GM23338 (cell line): ENCODE data around the gene EMILIN3. TPM values are rescaled to one million over a fixed set of nuclear protein-coding genes. Genes with fewer than 3 reads are reported as not detected.

Experiments used
- ATAC-seq: fragments of 200-7000 bp; cut with Tn5 transposase; 3 replicates; pipeline ENCODE4 v1.9.1; 2020
- DNase-seq: peaks from one replicate; pipeline ENCODE4 v3.0.0-alpha.2; 2015; ENCODE audit warnings: low spot score
- H2AFZ ChIP-seq: fragments of 200-600 bp; sonication (generic); 2 replicates; pipeline ENCODE4 v1.8.0; 2016; ENCODE audit warnings: antibody characterized with exemption, mild to moderate bottlenecking, moderate library complexity
- H3F3A ChIP-seq: fragments of 200-600 bp; sonication (generic); replicated peaks from 2 replicates; pipeline ENCODE4 v1.8.0; 2017; ENCODE audit warnings: antibody characterized with exemption, mixed run types, low read depth
- H3K27ac ChIP-seq: fragments of 200-600 bp; sonication (generic); 2 replicates; pipeline ENCODE4 v1.6.1; 2016; ENCODE audit warnings: low read depth
- H3K27me3 ChIP-seq: fragments of 200-600 bp; sonication (generic); 2 replicates; pipeline ENCODE4 v1.8.0; 2016; ENCODE audit warnings: mild to moderate bottlenecking, mixed run types, moderate library complexity; ENCODE audit not compliant: insufficient read depth
- H3K36me3 ChIP-seq: fragments of 200-600 bp; sonication (generic); 2 replicates; pipeline ENCODE4 v1.8.0; 2016; ENCODE audit warnings: mild to moderate bottlenecking; ENCODE audit not compliant: insufficient read depth
- H3K4me1 ChIP-seq: fragments of 200-600 bp; sonication (generic); 2 replicates; pipeline ENCODE4 v1.8.0; 2016; ENCODE audit warnings: mild to moderate bottlenecking, moderate library complexity; ENCODE audit not compliant: insufficient read depth
- H3K4me2 ChIP-seq: fragments of 200-600 bp; sonication (generic); 2 replicates; pipeline ENCODE4 v1.7.1; 2017; ENCODE audit warnings: mixed run types
- H3K4me3 ChIP-seq: fragments of 200-600 bp; sonication (generic); 2 replicates; pipeline ENCODE4 v1.6.1; 2016; ENCODE audit warnings: mixed run types
- H3K79me2 ChIP-seq: fragments of 200-600 bp; sonication (generic); replicated peaks from 2 replicates; pipeline ENCODE4 v1.8.0; 2017; ENCODE audit warnings: mild to moderate bottlenecking; ENCODE audit not compliant: insufficient read depth
- H3K9me2 ChIP-seq: fragments of 200-600 bp; sonication (generic); 2 replicates; pipeline ENCODE4 v1.8.0; 2017; ENCODE audit not compliant: insufficient read depth
- H4K20me1 ChIP-seq: fragments of 200-600 bp; sonication (generic); replicated peaks from 2 replicates; pipeline ENCODE4 v1.8.0; 2017; ENCODE audit warnings: mild to moderate bottlenecking; ENCODE audit not compliant: insufficient read depth
- H3K27ac Mint-ChIP-seq: 2 replicates; pipeline ENCODE4 v1.8.0; 2020; ENCODE audit warnings: inconsistent platforms, mild to moderate bottlenecking, moderate library complexity, mixed read lengths
- H3K27me3 Mint-ChIP-seq: 3 replicates; pipeline ENCODE4 v1.8.0; 2022; ENCODE audit warnings: low read depth, mild to moderate bottlenecking, moderate library complexity, mixed read lengths, inconsistent platforms; ENCODE audit not compliant: insufficient read depth, poor library complexity
- H3K36me3 Mint-ChIP-seq: 3 replicates; pipeline ENCODE4 v1.8.0; 2021; ENCODE audit warnings: low read depth, mild to moderate bottlenecking, inconsistent platforms, moderate library complexity, mixed read lengths
- H3K4me1 Mint-ChIP-seq: 3 replicates; pipeline ENCODE4 v1.8.0; 2020; ENCODE audit warnings: mild to moderate bottlenecking, inconsistent platforms, mixed read lengths
- H3K4me3 Mint-ChIP-seq: 3 replicates; pipeline ENCODE4 v1.8.0; 2021; ENCODE audit warnings: moderate library complexity, mild to moderate bottlenecking, inconsistent platforms, mixed read lengths
- H3K9me3 Mint-ChIP-seq: 3 replicates; pipeline ENCODE4 v1.8.0; 2020; ENCODE audit warnings: moderate library complexity, mild to moderate bottlenecking, inconsistent platforms, mixed read lengths
- CREB1 ChIP-seq: fragments of 250-450 bp; sonication (Bioruptor Pico); IDR thresholded peaks from 2 replicates; pipeline ENCODE4 v1.5.0; 2020; ENCODE audit warnings: low read depth, mild to moderate bottlenecking, moderate library complexity
- EZH2 ChIP-seq: fragments of 200-600 bp; sonication (generic); IDR thresholded peaks from one replicate; pipeline ENCODE4 v1.8.0; 2017; ENCODE audit warnings: antibody characterized with exemption, mild to moderate bottlenecking, low read depth; ENCODE audit not compliant: unreplicated experiment
- EZH2phosphoT487 ChIP-seq: fragments of 200-600 bp; sonication (generic); IDR thresholded peaks from one replicate; pipeline ENCODE4 v1.8.1; 2018; ENCODE audit warnings: antibody characterized with exemption; ENCODE audit not compliant: unreplicated experiment
- JUNB ChIP-seq: IDR thresholded peaks from one replicate; pipeline ENCODE4 v1.6.1; 2016; ENCODE audit warnings: antibody characterized with exemption; ENCODE audit not compliant: unreplicated experiment
- NANOG ChIP-seq: IDR thresholded peaks from 2 replicates; pipeline ENCODE4 v1.6.1; 2016; ENCODE audit warnings: antibody characterized with exemption, borderline replicate concordance
- POLR2AphosphoS5 ChIP-seq: IDR thresholded peaks from 2 replicates; pipeline ENCODE4 v1.6.1; 2016; ENCODE audit warnings: antibody characterized with exemption, low read depth
- STAT1 ChIP-seq: IDR thresholded peaks from one replicate; pipeline ENCODE4 v1.6.1; 2016; ENCODE audit warnings: antibody characterized with exemption; ENCODE audit not compliant: unreplicated experiment
- ZNF114 ChIP-seq: fragments of 250-450 bp; sonication (Bioruptor Pico); IDR thresholded peaks from 2 replicates; pipeline ENCODE4 v1.5.0; 2020; ENCODE audit warnings: mild to moderate bottlenecking, moderate library complexity
- ZNF331 ChIP-seq: fragments of 250-450 bp; sonication (Bioruptor Pico); IDR thresholded peaks from 2 replicates; pipeline ENCODE4 v1.5.0; 2020; ENCODE audit warnings: low read depth, mild to moderate bottlenecking, moderate library complexity
- polyA plus RNA-seq: library from polyadenylated mRNA; unstranded; fragments of >200 nt; fragmentation: Nextera tagmentation; extraction: Ambion mirVana; gene quantifications from 2 replicates; pipeline ENCODE4 v1.2.1, GENCODE V29; 2016
- total RNA-seq: library from RNA; depleted of rRNA; stranded (reverse); fragments of >200 nt; shearing (Covaris generic); gene quantifications from 2 replicates; pipeline ENCODE4 v1.2.3, GENCODE V29; 2014
- TF ChIP-seq, protein P1 (sequence below): IDR thresholded peaks from 2 replicates; pipeline ENCODE4 v1.6.1; 2016; ENCODE audit warnings: antibody characterized with exemption
- TF ChIP-seq, protein P2 (sequence below), 2 experiments: fragments of 200-600 bp in 1 of 2; sonication (generic) in 1 of 2; conservative IDR thresholded peaks; 2 replicates each; pipeline versions ENCODE4 v1.5.1 to v1.6.1; 2016 to 2017; ENCODE audit warnings: antibody characterized with exemption in 2 of 2, low read depth in 2 of 2, mild to moderate bottlenecking in 2 of 2, moderate library complexity in 1 of 2
- TF ChIP-seq, protein P3 (sequence below): fragments of 250-450 bp; sonication (Bioruptor Pico); IDR thresholded peaks from 2 replicates; pipeline ENCODE4 v1.5.0; 2020; ENCODE audit warnings: mild to moderate bottlenecking, moderate library complexity
- TF ChIP-seq, protein P4 (sequence below): IDR thresholded peaks from one replicate; pipeline ENCODE4 v1.6.1; 2018; ENCODE audit warnings: antibody characterized with exemption; ENCODE audit not compliant: unreplicated experiment

EMILIN3 gene
- total and polyA plus RNA-seq, 2 experiments from 2014 or later, result 0.53 to 6.6 TPM

DNA sequence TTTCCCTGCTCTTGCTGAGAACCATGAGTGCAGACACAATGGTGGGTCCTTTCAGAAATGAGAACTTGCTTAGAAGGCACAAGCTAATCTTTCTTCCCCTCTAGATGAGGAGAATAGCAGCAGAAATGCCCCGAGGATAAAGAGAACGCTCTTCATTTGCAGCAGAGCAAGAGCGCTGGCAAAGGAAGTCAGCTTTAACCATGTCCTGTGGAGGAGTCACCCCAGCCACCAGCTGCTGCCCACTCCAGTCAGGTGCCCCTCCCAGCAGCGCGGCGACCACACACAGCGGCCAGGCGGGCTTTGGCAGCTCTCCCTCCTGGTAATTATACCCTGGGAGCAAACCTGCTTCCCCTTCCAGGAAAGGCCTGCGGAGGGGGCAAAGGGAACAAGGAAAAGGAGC is 42.4 kb upstream of the EMILIN3 start:
- Histone ChIP-seq H3K27ac (no peak overlapping the region), H3K4me3 (no peak overlapping the region), H4K20me1 (peaks cover 6% of the 10 kb centered on the region; the same call in 1 of the 2 replicates), H3K9me2 (no peaks in the 10 kb centered on the region), H3K79me2 (no peaks in the 10 kb centered on the region), H3K4me2 (no peak overlapping the region), H3K4me1 (no peaks in the 10 kb centered on the region), H3K27me3 (no peaks in the 10 kb centered on the region), H3F3A (no peaks in the 10 kb centered on the region), H2AFZ (no peak overlapping the region), H3K36me3 (peaks cover 33% of the 10 kb centered on the region)
- no peak for ATAC-seq
- no peak for DNase-seq
- Mint-ChIP-seq H3K9me3 (no peaks in the 10 kb centered on the region; the same call in 2 of the 3 replicates), H3K27me3 (no peaks in the 10 kb centered on the region), H3K36me3 (peaks cover 71% of the 10 kb centered on the region), H3K4me3 (no peak overlapping the region), H3K4me1 (no peaks in the 10 kb centered on the region), H3K27ac (no peak overlapping the region)
- TF ChIP-seq ZNF114 (no peak), CREB1 (CRISPR knock-in tag) (no peak), NANOG (no peak), ZNF331 (CRISPR knock-in tag) (no peak), STAT1 (no peak), EZH2 (no peak), JUNB (no peak), POLR2AphosphoS5 (no peak), EZH2phosphoT487 (no peak)
- TF ChIP-seq, protein P1, sequence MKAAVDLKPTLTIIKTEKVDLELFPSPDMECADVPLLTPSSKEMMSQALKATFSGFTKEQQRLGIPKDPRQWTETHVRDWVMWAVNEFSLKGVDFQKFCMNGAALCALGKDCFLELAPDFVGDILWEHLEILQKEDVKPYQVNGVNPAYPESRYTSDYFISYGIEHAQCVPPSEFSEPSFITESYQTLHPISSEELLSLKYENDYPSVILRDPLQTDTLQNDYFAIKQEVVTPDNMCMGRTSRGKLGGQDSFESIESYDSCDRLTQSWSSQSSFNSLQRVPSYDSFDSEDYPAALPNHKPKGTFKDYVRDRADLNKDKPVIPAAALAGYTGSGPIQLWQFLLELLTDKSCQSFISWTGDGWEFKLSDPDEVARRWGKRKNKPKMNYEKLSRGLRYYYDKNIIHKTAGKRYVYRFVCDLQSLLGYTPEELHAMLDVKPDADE, result no peak
- TF ChIP-seq, protein P2, sequence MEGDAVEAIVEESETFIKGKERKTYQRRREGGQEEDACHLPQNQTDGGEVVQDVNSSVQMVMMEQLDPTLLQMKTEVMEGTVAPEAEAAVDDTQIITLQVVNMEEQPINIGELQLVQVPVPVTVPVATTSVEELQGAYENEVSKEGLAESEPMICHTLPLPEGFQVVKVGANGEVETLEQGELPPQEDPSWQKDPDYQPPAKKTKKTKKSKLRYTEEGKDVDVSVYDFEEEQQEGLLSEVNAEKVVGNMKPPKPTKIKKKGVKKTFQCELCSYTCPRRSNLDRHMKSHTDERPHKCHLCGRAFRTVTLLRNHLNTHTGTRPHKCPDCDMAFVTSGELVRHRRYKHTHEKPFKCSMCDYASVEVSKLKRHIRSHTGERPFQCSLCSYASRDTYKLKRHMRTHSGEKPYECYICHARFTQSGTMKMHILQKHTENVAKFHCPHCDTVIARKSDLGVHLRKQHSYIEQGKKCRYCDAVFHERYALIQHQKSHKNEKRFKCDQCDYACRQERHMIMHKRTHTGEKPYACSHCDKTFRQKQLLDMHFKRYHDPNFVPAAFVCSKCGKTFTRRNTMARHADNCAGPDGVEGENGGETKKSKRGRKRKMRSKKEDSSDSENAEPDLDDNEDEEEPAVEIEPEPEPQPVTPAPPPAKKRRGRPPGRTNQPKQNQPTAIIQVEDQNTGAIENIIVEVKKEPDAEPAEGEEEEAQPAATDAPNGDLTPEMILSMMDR (conservative IDR thresholded peaks at IDR 0.05; ENCODE audit: low read depth in 2 of 2), result no peak
- TF ChIP-seq, protein P3, sequence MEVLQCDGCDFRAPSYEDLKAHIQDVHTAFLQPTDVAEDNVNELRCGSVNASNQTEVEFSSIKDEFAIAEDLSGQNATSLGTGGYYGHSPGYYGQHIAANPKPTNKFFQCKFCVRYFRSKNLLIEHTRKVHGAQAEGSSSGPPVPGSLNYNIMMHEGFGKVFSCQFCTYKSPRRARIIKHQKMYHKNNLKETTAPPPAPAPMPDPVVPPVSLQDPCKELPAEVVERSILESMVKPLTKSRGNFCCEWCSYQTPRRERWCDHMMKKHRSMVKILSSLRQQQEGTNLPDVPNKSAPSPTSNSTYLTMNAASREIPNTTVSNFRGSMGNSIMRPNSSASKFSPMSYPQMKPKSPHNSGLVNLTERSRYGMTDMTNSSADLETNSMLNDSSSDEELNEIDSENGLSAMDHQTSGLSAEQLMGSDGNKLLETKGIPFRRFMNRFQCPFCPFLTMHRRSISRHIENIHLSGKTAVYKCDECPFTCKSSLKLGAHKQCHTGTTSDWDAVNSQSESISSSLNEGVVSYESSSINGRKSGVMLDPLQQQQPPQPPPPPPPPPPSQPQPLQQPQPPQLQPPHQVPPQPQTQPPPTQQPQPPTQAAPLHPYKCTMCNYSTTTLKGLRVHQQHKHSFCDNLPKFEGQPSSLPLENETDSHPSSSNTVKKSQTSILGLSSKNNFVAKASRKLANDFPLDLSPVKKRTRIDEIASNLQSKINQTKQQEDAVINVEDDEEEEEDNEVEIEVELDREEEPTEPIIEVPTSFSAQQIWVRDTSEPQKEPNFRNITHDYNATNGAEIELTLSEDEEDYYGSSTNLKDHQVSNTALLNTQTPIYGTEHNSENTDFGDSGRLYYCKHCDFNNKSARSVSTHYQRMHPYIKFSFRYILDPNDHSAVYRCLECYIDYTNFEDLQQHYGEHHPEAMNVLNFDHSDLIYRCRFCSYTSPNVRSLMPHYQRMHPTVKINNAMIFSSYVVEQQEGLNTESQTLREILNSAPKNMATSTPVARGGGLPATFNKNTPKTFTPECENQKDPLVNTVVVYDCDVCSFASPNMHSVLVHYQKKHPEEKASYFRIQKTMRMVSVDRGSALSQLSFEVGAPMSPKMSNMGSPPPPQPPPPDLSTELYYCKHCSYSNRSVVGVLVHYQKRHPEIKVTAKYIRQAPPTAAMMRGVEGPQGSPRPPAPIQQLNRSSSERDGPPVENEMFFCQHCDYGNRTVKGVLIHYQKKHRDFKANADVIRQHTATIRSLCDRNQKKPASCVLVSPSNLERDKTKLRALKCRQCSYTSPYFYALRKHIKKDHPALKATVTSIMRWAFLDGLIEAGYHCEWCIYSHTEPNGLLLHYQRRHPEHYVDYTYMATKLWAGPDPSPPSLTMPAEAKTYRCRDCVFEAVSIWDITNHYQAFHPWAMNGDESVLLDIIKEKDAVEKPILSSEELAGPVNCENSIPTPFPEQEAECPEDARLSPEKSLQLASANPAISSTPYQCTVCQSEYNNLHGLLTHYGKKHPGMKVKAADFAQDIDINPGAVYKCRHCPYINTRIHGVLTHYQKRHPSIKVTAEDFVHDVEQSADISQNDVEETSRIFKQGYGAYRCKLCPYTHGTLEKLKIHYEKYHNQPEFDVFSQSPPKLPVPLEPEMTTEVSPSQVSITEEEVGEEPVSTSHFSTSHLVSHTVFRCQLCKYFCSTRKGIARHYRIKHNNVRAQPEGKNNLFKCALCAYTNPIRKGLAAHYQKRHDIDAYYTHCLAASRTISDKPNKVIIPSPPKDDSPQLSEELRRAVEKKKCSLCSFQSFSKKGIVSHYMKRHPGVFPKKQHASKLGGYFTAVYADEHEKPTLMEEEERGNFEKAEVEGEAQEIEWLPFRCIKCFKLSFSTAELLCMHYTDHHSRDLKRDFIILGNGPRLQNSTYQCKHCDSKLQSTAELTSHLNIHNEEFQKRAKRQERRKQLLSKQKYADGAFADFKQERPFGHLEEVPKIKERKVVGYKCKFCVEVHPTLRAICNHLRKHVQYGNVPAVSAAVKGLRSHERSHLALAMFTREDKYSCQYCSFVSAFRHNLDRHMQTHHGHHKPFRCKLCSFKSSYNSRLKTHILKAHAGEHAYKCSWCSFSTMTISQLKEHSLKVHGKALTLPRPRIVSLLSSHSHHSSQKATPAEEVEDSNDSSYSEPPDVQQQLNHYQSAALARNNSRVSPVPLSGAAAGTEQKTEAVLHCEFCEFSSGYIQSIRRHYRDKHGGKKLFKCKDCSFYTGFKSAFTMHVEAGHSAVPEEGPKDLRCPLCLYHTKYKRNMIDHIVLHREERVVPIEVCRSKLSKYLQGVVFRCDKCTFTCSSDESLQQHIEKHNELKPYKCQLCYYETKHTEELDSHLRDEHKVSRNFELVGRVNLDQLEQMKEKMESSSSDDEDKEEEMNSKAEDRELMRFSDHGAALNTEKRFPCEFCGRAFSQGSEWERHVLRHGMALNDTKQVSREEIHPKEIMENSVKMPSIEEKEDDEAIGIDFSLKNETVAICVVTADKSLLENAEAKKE, result no peak
- TF ChIP-seq, protein P4, sequence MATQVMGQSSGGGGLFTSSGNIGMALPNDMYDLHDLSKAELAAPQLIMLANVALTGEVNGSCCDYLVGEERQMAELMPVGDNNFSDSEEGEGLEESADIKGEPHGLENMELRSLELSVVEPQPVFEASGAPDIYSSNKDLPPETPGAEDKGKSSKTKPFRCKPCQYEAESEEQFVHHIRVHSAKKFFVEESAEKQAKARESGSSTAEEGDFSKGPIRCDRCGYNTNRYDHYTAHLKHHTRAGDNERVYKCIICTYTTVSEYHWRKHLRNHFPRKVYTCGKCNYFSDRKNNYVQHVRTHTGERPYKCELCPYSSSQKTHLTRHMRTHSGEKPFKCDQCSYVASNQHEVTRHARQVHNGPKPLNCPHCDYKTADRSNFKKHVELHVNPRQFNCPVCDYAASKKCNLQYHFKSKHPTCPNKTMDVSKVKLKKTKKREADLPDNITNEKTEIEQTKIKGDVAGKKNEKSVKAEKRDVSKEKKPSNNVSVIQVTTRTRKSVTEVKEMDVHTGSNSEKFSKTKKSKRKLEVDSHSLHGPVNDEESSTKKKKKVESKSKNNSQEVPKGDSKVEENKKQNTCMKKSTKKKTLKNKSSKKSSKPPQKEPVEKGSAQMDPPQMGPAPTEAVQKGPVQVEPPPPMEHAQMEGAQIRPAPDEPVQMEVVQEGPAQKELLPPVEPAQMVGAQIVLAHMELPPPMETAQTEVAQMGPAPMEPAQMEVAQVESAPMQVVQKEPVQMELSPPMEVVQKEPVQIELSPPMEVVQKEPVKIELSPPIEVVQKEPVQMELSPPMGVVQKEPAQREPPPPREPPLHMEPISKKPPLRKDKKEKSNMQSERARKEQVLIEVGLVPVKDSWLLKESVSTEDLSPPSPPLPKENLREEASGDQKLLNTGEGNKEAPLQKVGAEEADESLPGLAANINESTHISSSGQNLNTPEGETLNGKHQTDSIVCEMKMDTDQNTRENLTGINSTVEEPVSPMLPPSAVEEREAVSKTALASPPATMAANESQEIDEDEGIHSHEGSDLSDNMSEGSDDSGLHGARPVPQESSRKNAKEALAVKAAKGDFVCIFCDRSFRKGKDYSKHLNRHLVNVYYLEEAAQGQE, result no peak
